ENCODE measurements around the gene TNPO2. TPM values are rescaled to one million over a fixed set of nuclear protein-coding genes. Genes with fewer than 3 reads are reported as not detected.

TNPO2 gene
- total RNA-seq, 1 donor from 2014 or later, result 85.7 TPM

DNA sequence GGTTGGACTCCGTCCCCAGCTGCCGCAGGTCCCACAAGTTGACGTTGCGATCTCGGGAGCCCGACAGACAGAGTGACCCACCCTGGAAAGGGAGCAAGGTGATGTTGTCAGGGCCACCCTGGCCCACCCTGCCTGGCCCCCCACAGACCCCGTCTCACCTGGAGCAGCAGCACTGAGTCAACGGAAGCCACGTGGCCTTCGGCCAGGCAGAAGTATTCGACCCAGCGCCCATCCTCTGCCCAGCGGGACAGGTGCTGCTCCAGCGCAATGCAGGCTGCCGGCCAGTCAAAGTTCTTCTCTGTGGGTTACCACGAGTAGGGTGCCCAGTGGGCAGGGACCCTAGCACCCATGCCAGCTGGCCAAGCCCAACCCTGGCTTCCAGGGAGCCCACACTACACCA, 29.1 kb downstream of the TNPO2 start:
- peaks cover 26% of the 10 kb centered on the region for H3K4me1 ChIP-seq
- H3K36me3 ChIP-seq, result no peaks in the 10 kb centered on the region
- DNase-seq (ENCODE audit: extremely low spot score in 2 of 2), result no peak
- no peak for TF ChIP-seq POLR2A (IDR thresholded peaks at IDR 0.05)
- TF ChIP-seq, protein P1, sequence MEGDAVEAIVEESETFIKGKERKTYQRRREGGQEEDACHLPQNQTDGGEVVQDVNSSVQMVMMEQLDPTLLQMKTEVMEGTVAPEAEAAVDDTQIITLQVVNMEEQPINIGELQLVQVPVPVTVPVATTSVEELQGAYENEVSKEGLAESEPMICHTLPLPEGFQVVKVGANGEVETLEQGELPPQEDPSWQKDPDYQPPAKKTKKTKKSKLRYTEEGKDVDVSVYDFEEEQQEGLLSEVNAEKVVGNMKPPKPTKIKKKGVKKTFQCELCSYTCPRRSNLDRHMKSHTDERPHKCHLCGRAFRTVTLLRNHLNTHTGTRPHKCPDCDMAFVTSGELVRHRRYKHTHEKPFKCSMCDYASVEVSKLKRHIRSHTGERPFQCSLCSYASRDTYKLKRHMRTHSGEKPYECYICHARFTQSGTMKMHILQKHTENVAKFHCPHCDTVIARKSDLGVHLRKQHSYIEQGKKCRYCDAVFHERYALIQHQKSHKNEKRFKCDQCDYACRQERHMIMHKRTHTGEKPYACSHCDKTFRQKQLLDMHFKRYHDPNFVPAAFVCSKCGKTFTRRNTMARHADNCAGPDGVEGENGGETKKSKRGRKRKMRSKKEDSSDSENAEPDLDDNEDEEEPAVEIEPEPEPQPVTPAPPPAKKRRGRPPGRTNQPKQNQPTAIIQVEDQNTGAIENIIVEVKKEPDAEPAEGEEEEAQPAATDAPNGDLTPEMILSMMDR (IDR thresholded peaks at IDR 0.05), result no peak
- TF ChIP-seq POLR2AphosphoS5 (IDR thresholded peaks at IDR 0.05; ENCODE audit: insufficient read depth in 1 of 2, low read depth in 1 of 2), result no peak
- no peaks in the 10 kb centered on the region for H3K9me3 ChIP-seq
- no peaks in the 10 kb centered on the region for H3K27me3 ChIP-seq
- intact Hi-C loops (cut with DNase I), result no loop called here
- no peak overlapping the region for H3K27ac ChIP-seq
- no peak overlapping the region for H3K4me3 ChIP-seq

DNA sequence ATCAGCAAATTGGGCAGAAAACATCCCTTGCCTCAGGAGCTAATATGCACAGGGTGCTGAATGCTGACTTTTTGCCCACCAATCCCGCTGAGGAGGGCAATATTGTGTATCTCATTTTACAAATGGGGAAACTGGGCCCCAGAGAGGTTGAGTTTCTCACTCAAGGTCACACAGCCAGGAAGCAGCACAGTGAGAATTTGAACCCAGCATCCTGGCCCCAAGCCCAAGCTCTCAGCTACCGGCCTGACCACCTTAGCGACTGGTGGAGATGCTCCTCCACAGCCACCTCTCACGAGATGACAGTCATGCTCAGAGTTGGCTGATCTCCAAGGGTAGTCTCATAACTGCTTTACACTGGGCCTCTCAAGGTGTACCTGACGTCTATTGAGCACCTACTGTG, 30.8 kb downstream of the TNPO2 start:
- intact Hi-C loops (cut with DNase I), result no loop called here
- peaks cover 26% of the 10 kb centered on the region for H3K4me1 ChIP-seq
- H3K9me3 ChIP-seq, result no peaks in the 10 kb centered on the region
- no peak for DNase-seq (ENCODE audit: extremely low spot score in 2 of 2)
- H3K36me3 ChIP-seq, result no peaks in the 10 kb centered on the region
- no peak overlapping the region for H3K4me3 ChIP-seq
- no peaks in the 10 kb centered on the region for H3K27me3 ChIP-seq
- H3K27ac ChIP-seq, result no peak overlapping the region
- TF ChIP-seq, protein P1 (IDR thresholded peaks at IDR 0.05), result no peak
- no peak for TF ChIP-seq POLR2A (IDR thresholded peaks at IDR 0.05)
- no peak for TF ChIP-seq POLR2AphosphoS5 (IDR thresholded peaks at IDR 0.05; ENCODE audit: insufficient read depth in 1 of 2, low read depth in 1 of 2)

DNA sequence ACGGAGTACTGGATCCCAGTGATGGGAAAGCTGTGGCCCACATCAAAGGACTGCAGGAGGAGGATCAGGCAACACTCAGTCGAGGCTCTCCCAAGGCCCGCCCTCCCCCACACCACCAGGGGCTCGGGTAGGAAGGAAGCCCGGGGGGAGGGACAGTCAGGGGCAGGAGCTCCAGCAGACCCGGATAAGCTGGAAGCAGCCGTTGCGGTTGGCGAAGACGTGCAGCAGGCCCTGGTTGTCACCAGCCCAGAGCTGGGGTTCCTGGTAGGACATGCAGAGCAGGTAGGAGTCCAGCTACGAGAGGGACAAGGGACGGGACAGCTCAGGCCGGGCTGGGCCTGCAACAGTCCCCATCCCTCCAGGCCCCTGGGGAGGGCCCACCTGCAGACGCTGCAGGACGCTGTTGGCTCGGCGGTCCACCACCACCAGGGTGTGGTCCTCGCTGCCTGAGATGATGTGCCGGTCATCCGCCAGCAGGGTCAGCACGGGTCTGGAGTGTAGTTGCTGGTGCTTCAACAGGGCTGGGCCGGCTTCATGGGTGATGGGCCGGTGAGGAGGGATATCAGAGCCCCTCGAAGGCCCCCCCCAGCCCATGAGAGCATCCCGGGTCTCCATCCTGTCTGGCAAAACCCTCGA, 34.0 kb downstream of the TNPO2 start:
- H3K36me3 ChIP-seq, result no peaks in the 10 kb centered on the region
- intact Hi-C loops (cut with DNase I), result no loop called here
- TF ChIP-seq POLR2AphosphoS5 (IDR thresholded peaks at IDR 0.05; ENCODE audit: insufficient read depth in 1 of 2, low read depth in 1 of 2) (no peak), POLR2A (IDR thresholded peaks at IDR 0.05) (no peak)
- TF ChIP-seq, protein P1 (IDR thresholded peaks at IDR 0.05), result no peak
- no peak for DNase-seq (ENCODE audit: extremely low spot score in 2 of 2)
- no peak overlapping the region for H3K4me3 ChIP-seq
- no peaks in the 10 kb centered on the region for H3K9me3 ChIP-seq
- H3K27me3 ChIP-seq, result no peaks in the 10 kb centered on the region
- H3K27ac ChIP-seq, result no peak overlapping the region
- peaks cover 3% of the 10 kb centered on the region for H3K4me1 ChIP-seq

DNA sequence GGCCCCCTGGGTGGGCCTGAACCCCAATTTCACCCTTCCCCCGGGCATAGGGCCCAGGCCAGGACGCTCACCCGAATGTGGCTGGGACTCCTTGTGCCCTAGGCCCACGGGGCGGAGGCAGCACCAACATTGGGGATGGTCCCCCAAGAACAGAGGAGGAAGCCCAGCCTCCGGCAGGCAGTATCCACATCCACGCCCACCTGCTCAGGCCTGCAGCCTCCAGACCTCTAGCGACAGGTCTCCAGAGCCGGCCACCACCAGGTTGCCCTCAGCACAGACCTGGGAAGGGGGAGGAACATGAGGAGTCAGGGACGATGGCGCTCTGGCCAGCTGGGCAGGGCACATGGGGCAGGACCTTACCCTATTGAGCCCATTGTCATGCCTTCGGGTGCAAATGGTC, 34.7 kb downstream of the TNPO2 start:
- no peaks in the 10 kb centered on the region for H3K4me1 ChIP-seq
- intact Hi-C loops (cut with DNase I), result no loop called here
- TF ChIP-seq, protein P1 (IDR thresholded peaks at IDR 0.05), result no peak
- TF ChIP-seq POLR2AphosphoS5 (IDR thresholded peaks at IDR 0.05; ENCODE audit: insufficient read depth in 1 of 2, low read depth in 1 of 2), result no peak
- TF ChIP-seq POLR2A (IDR thresholded peaks at IDR 0.05), result no peak
- no peak for DNase-seq (ENCODE audit: extremely low spot score in 2 of 2)
- H3K27ac ChIP-seq, result no peak overlapping the region
- no peak overlapping the region for H3K4me3 ChIP-seq
- no peaks in the 10 kb centered on the region for H3K36me3 ChIP-seq
- no peaks in the 10 kb centered on the region for H3K27me3 ChIP-seq
- H3K9me3 ChIP-seq, result no peaks in the 10 kb centered on the region

DNA sequence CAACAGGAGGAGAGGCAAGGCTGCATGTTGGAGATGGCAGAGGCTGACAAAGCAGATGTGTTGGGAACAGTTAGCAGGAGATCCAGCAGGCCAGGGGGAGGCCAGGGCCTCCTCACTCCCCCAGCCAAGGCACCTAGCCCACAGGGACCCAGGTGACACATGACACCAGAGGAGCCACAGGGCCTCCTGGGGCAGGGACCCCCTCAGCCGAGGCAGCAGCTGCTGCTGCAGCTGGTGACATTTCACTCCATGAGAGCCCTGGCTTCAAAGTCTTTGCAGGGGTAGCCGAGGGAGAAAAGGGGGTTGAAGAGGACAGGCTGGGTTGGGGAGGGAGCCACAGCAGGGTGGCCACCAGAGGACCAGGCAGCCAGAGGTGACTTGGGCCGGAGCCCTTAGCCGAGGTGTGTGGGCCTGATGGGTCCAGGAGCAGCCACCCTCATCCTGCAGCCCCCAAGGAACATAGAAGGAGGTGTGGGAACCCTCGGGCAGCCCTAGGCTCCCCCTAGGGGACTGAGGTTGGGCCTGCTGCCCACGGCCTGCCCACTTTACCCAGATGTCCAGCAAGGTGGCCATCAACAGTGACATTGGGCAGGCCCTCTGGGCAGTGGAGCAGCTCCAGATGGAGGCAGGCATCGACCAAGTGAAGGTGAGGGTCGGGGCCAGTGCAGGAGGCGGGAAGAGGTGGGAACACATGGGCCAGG, 36.1 kb downstream of the TNPO2 start, which contains the start of gene GNG14:
TSS of gene GNG14 (plus strand) at position 503 of the 701 bp plus-strand sequence. CDS start at position 554, 51 bp downstream.
- no peaks in the 10 kb centered on the region for H3K27me3 ChIP-seq
- H3K36me3 ChIP-seq, result no peaks in the 10 kb centered on the region
- no peak for DNase-seq (ENCODE audit: extremely low spot score in 2 of 2)
- H3K9me3 ChIP-seq, result no peaks in the 10 kb centered on the region
- no peaks in the 10 kb centered on the region for H3K4me1 ChIP-seq
- no peak within 1 kb of the TSS for H3K27ac ChIP-seq
- intact Hi-C loops (cut with DNase I), result no loop called here
- no peak for TF ChIP-seq POLR2A (IDR thresholded peaks at IDR 0.05)
- TF ChIP-seq, protein P1 (IDR thresholded peaks at IDR 0.05), result no peak
- TF ChIP-seq POLR2AphosphoS5 (IDR thresholded peaks at IDR 0.05; ENCODE audit: insufficient read depth in 1 of 2, low read depth in 1 of 2), result no peak
- no peak within 1 kb of the TSS for H3K4me3 ChIP-seq
